GM21360 (cell line): Measurements from ENCODE around the gene CARD11.
"Not testable (repeated sequence)": the region's sequence is repeated elsewhere in the genome, so short reads cannot be mapped to it uniquely, and the experiment has no call there.

Source experiments
- ATAC-seq: cut with Tn5 transposase; IDR thresholded peaks from one replicate; pipeline ENCODE4 v1.9.1; 2021; ENCODE audit warnings: mild to moderate bottlenecking, moderate library complexity; ENCODE audit not compliant: unreplicated experiment

CARD11 gene

DNA sequence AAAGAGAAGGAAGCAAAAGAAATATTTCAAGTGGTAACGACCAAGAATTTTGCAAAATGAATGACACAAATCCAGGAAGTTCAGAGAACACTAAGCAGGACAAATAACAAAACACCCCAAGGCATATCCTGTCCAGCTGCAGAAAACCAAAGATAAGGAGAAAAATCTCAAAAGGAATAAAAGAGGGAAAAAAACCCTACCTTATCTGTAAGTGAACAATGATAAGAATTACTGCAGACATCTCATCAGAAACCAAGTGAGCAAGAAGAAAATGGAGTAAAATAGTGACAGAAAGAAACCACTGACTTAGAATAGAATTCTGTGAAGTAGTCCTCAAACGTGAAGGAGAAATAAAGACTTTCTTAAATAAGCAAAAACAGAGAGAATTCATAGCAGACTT lies 21.8 kb downstream of the CARD11 start:
- no peak for ATAC-seq

DNA sequence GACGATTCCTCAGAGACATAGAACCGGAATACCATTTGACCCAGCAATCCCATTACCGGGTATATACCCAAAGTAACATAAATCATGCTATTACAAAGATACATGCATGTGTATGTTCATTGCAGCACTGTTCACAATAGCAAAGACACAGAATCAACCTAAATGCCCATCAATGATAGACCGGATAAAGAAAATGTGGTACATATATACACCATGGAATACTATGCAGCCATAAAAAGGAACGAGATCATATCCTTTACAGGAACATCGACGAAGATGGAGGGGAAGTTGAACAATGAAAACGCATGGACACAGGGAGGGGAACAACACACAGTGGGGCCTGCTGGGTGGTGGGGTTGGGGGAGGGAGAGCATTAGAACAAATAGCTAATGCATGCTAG lies 22.4 kb downstream of the CARD11 start:
- ATAC-seq, result not testable (repeated sequence)

DNA sequence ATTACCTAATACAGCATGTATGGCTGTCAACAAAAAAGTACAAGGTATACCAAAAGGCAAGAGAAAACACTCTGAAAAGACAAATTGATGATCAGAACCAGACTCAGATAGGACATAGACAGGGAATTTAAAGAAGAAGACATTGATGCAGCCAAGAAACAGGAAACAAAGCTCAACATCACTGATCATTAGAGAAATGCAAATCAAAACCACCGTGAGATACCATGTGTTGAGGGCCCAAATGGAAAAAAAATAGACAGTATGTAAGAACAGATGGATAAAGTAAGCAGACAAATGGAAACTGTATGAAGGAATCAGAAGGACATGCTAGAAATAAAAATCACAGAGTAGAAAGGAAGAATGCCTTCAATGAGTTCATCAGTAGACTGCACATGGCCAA lies 23.3 kb downstream of the CARD11 start:
- no peak for ATAC-seq

DNA sequence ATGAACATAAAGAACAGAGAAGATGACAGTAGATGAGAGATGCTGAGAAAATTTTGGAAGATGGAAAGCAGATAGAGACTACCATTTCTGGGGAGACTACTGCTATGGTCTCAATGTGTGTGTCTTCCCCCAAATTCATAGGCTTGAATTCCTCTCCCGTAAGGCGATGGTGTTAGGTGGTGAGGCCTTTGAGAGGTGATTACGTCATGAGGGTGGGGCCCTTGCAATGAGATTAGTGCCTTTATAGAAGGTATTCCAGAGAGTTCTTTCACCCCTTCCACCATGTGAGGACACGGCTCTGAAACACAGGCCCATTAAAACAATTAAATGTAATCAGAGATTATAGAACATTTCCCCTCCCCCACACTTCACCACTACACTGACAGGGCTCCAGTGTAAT lies 23.9 kb downstream of the CARD11 start:
- no peak for ATAC-seq

DNA sequence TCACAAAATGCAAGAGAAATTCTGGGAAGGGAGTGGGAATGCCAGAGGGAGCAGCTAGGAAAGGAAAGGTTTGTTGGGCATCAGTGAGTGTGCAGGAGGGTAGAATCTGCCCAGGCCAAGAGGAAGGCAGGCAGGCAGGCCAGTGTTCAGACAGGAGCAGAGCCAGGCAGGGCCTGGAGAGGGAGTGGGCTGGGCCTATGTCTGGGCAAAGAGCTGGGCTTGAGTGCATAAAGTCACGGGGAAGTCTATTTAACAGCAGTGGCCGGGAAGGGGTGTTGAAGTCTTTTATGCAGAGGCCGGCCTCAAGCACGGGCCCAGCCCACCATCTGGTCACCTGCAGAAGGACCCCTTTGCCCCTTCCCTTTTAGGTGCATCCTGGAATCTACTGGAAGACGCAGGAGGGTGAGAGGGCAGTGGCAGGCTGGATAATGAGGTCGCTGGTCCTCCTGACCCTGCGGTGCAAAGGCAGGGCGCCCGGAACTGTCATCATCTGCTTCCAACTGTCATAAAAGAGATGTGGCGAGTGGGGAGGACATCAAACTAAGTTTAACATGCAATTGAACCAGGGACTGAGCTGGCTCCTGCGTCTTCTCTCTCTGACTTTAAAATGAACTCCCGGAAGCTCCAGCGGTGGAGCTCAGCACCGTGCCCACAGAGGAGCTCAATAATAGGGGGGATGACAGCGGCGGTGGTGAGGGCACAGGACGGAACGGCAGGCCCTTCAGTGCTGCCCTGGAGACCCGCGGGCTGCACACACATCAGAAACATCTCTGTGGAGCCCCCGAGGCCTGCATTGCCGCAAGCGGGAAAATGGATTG lies 29.5 kb downstream of the CARD11 start:
- no peak for ATAC-seq

DNA sequence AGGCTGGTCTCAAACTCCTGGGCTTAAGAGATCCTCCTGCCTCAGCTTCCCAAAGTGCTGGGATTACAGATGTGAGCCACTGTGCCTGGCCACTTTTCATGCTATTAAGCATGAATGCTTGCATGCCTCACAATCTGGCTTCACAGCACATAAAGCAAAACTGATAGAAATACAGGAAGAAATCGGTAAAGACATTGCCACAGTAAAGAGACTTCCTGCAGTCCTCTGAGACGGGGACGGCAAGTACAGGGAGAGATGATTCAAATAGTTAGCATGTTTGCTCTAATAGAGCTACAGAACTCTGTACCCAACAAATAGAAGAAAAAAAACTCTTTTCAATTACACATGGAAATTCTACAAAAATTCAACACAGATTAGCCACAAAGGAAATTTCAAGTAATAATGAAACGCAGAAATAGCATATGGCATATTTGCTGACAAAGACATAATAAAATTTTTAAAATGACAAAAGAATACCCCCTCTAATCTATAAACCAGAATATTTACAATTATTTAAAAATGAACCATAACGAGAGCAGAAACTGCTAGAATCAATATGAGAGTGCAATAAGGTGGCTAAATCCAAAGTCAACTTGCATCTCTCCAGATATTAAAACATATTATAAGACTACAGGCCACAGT lies 32.3 kb downstream of the CARD11 start:
- ATAC-seq, result no peak

DNA sequence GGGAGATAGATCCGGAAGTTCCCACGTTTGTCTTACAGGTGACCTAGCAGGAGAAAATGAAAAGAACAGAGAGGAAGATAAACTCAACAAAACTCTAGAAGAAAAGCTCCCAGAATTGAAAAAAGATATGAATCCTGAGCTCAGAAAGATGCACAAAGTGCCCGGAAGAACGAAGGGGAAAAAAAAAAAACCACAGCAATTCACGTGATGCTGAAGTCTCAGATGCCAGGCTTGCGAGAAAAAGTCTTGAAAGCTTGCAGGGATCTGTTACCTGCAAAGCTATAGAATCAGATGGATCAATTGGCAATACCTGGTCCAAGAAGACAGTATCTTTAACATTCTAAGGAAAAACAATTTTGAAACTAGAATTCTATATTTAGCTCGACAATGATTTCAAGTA lies 33.5 kb downstream of the CARD11 start:
- ATAC-seq, result no peak

DNA sequence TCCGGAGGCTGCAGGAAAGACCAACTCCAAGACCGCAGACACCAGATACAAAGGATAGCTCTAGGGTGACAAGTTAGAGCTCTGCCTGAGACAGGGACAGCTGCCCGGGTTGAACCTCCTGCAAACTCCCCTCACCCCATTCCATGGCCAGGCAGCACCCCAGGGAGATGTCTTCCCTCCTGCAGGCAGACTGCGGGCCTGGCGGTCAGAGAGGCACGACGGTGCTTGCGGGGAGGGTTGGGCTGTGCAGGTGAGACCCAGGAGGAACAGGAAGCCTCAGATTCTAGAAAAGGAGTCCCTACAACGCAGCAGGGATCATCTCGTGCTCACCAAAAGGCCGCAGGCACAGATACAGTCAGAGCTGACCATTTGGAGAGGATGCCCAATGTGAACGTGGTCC lies 34.6 kb downstream of the CARD11 start:
- ATAC-seq, result no peak

DNA sequence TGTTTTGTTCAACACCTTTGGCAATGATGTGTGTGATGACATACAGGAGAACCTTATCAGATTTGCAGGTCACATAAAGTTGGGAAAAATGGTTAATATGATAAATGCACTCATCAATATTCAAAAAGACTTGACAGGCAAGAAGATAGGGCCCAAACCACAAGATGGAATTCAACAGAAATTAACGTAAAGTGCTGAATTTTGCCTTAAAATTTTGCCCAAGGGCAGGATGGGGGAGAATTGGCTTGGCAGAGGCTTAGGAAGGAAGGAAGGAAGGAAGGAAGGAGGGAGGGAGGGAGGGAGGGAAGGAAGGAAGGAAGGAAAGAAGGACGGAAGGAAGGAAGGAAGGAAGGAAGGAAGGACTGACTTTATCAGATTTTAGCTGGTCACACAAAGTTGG lies 35.3 kb downstream of the CARD11 start:
- no peak for ATAC-seq

DNA sequence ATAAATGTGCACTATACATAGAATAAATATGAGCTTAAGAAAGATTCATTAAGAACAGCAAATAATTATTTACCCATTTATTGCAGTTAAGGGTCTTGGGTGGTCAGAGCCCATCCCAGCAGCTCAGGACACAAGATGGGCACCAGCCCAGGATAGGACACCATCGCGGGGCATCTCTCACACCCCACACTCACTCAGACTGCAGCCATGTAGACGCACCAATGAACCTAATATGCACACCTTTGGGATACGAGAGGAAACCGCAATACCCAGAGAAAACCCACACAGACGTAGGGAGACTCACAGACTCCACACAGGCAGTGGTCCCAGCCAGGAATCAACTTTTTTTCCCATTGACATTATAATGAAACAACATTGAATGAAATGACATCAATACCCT lies 36.0 kb downstream of the CARD11 start:
- ATAC-seq, result no peak

DNA sequence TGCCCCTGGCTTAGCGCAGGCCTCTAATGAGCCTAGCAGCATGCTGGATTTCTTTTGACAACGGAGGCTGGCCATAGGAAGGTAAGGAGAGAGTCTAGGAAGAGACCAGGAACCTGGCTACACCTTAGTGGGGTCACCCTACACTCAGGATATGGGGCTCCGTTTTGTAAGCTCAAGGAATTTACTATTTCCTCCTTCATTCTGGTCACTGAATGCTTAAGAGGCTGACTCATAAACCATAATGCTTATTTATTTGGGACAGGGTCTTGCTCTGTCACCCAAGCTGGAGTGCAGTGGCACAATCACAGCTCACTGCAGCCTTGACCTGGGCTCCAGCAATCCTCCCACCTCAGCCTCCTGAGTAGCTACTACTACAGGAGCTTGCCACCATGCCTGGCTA lies 38.4 kb downstream of the CARD11 start:
- no peak for ATAC-seq

DNA sequence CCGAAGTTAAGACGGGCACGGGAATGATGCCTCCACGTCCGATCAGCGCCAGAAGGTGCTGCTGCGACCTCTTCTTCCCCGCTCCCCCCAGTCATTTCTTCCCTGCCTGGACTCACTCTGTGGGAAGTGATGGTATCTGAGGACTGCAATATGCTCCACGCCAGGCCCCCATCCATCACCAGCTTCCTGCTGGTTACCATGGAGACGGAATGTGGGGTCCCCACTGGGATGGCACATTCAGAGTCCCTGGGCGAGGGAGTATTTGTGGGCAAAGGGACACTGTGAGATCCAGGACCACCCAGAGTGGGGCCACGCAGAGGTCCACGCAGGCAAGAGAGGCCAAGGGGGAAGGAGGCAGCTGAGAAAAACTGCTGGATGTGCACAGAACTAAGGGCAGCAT lies 39.7 kb downstream of the CARD11 start:
- ATAC-seq, result no peak

DNA sequence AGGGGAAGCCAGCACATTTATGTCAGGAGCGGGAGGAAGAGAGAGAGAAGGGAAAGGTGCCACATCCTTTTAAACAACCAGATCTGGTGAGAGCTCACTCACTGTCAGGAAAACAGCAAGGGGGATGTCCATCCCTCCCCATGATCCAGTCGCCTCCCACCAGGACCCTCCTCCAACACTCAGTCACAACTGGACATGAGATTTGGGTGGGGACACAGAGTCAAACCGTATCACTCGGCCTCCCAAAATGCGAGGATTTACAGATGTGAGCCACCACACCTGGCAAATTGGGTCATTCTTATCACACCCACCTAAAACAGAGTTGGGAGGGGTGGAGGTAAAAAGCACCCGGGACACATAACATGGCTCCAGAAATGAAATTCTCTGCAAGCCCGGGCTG lies 41.0 kb downstream of the CARD11 start:
- no peak for ATAC-seq

DNA sequence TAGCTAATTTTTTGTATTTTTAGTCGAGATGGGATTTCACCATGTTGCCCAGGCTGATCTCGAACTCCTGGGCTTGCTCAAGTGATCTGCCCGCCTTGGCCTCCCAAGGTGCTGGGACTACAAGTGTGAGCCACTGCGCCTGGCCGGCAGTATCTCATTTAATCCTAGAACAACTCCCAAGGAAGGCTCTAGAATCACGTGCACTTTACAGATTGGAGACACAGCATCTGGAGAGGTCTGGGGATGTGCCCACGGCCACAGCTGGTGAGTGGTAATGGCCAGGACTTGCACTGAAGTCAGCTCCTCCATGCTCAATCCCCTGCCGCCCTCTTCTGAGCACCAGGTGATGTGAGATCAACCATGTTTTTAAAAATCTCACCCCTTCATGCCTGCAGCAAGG lies 43.1 kb downstream of the CARD11 start:
- ATAC-seq, result no peak

DNA sequence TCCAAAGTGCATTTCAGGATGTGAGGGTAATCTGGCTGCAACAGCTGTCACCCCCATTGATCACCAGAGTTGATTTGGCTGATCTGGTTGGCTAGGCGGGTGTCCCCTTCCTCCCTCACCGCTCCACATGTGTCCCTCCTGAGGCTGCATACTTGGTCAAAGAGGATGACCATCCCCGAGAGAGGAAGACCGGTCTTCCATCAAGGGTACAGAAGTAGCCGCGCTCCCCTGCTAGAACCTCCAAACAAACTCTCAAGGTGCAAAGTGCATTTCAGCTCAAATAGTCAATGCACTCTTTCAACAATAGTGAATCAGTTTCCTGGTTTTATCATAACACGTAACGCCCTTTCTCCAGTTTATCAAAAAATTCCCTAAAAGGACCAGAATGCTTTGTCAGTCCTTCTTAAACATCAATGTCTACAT lies 44.6 kb downstream of the CARD11 start:
- no peak for ATAC-seq

DNA sequence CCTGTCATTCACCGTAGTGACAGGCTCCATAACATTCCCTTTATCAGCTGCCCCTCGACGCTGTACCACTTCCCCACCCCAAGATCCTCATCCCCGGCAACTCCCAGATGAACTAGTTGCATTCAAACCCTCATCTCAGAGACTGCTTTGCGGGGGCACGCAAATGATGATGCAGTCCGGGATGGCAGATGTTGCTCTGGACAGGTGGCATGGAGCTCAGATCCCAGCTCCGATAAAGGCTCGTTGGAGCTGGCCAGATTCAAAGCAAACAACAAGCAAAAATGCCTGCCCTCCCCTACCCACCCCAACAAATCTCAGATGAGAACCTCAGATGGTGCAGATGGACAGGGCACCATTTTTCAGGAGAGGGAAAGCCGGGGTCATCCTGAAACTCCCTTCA lies 46.7 kb downstream of the CARD11 start:
- no peak for ATAC-seq

DNA sequence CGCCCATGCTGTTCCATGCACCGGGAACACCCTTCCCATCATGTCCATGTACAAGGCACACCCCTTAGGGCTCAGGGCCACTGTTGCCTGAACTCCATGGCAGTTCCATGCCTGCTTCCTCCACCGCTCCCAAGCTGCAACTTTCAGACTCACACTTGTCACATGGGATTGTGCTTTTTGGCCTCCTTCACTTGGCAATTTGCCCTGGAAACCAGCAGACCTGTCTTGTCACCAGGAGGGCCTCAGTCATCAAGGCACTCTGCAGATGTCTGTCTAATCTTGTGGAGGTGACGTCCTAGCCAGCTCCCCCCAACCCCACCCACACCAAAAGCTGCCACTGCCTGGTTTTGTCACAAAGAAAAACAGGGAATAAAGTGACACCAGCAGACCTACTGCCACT lies 47.5 kb downstream of the CARD11 start:
- ATAC-seq, result no peak

DNA sequence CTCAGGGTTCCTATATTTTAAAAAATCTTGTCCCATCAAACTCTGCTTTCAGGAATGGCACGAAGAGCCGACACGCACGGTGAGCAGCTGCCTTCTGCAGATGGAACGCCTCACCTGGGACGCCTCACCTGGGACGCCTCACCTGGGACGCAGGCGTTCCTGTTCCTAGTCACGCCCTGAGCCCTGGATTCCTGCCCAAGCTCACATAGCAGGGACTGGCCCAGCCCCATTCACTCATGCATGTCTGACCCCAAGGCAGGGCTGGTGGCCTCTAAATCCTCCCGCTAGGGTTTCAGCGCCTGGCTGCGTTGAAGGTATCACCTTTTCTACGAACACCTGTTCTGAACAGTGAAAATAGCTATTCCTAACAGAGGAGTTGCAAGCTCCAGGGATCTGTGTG lies 49.8 kb downstream of the CARD11 start:
- ATAC-seq, result no peak

DNA sequence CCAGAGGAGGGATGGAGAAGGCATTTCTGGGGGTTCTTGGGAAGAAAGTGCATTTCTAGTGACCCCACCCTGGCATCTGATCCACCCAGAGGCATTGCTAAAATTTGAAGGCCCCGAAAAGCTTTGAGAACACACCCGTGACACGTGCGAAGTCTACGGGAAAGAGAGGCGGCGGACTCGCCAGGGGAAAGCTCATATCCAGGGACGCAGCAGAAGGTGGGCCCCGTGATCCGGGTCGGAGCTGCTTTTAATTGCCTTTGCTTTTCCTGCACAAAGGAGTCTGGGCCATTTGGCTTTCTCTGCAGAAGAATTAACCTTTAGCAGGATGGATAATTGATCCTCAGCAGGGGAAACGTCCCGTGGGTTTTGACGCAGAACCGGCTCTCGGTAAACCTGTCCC lies 50.3 kb downstream of the CARD11 start:
- ATAC-seq, result no peak

DNA sequence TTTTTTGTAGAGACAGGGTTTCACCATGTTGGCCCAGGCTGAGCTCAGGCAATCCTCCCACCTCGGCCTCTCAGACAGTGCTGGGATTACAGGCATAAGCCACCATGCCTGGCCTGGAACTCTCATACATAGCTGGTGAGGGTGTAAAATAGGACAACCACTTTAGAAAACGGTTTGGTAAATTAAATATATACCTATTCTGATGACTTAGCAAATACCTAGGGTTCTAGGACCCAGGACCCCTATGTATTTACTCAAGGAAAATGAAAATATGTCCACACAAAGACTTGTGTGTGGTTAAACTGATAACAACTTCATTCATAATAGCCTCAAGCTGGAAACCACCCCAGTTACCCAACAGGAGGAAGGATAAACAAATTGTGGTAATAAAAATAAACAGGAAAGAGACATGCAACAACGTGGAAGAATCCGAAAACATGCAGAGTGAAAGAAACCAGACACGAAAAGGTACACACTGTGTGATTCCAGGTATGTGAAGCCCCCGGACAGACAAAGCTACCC lies 52.7 kb downstream of the CARD11 start:
- ATAC-seq, result no peak

DNA sequence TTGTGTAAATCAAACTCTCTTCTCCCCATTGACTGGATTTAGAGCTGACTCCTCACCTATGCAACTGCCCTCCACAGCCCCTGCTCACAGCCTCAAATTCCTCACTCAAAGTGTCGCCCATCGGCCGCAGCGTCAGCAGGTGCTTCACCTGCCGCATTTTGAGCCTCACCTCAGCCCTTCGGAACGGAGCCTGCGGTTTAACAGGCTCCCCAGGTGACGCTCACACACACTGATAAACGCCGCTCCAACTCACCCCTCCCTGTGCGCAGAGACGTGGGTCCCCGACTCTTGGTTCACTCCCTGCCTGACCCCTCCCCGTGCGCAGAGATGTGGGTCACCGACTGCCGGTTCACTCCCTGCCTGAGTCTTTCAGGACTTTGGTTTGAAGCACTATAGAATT lies 57.1 kb downstream of the CARD11 start:
- ATAC-seq, result no peak

DNA sequence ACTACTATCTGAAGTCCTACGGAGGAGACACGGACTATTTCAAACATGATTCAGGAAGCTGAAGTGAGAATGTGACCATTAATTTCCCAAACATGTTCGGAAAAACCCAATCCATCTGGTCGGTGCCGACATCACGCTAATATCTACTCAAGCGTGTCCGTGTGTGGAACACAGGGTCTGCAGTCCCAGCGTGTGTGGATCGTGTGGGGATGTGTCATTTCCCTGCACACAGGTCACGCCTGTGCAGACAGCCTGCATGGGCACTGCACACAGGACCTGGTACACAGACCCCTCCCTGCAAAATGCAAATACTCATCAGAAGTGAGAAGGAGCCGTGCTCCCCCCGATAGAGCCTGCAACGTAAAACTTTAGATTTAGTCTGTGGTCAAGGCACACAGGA lies 57.8 kb downstream of the CARD11 start:
- no peak for ATAC-seq

DNA sequence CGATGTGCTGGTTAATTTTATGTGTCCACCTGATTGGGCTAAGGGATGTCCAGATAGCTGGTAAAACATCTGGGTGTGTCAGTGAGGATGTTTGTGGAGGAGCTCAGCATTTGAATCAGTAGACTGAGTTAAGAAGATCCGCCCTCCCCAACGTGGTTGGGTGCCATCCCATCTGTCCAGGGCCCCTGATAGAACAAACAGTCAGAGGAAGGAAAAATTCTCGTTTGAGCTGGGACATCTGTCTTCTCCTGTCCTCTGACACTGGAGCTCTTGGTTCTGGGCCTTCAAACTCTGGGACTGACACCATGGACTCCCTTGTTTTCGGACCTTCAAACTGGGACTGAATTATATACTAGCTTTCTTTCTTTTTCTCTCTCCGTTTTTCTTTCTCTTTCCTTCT lies 59.6 kb downstream of the CARD11 start:
- no peak for ATAC-seq
